Activated CD8-positive, alpha-beta memory T cell treated with anti-CD3 and anti-CD28 coated beads, Interleukin-2, amount 50 U/mL, for 24 hours (primary cell): Measurements from ENCODE around the gene GMPPA.

Source experiments
- DNase-seq: peaks from one replicate; pipeline ENCODE4 v3.0.0-alpha.2; 2020; ENCODE audit errors: extremely low read depth

Gene GMPPA

GRCh38 chr2:219486380-219486959, 12.2 kb upstream of the GMPPA start:
- DNase-seq, result no peak

GRCh38 chr2:219488149-219488843, 10.4 kb upstream of the GMPPA start:
- DNase-seq, result no peak

DNA sequence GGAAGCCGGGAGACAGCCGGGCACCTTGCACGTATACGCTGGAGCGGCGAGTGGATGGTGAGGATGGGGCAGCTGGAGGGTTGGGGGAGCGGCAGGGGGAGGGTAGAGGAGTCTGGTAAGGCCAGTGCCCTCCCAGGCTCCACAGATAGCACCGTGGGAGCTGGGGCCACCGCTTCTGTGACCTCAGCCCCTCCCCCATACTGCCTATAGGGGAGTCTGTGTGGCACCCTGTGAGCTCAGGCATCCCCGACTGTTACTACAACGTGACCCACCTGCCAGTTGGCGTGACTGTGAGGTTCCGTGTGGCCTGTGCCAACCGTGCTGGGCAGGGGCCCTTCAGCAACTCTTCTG, 9.9 kb upstream of the GMPPA start:
- no peak for DNase-seq

DNA sequence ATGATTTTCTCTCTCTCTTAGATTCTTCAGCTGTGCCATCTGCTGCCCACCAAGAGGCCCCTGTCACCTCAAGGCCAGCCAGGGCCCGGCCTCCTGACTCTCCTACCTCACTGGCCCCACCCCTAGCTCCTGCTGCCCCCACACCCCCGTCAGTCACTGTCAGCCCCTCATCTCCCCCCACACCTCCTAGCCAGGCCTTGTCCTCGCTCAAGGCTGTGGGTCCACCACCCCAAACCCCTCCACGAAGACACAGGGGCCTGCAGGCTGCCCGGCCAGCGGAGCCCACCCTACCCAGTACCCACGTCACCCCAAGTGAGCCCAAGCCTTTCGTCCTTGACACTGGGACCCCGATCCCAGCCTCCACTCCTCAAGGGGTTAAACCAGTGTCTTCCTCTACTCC, 9.4 kb upstream of the GMPPA start:
- no peak for DNase-seq

GRCh38 chr2:219490186-219490585, 8.5 kb upstream of the GMPPA start:
- DNase-seq, result no peak

DNA sequence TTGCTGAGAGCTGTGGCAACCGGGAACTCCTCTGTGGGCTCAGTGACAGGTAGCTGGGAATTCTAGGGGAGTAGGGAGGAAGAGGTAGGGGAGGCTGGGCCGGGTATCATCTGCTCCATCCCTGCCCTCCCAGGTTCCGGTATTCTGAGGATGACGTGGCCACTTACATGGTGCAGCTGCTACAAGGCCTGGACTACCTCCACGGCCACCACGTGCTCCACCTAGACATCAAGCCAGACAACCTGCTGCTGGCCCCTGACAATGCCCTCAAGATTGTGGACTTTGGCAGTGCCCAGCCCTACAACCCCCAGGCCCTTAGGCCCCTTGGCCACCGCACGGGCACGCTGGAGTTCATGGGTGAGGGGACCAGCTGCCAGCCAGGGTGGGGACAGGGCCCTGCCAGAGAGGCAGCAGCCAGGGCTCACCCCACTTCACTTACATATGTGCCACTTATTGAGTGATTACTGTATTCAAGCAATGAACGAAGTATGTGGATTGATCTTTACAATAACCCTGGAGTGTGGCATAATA, 8.0 kb upstream of the GMPPA start:
- DNase-seq, result no peak

GRCh38 chr2:219491278-219491963, 7.3 kb upstream of the GMPPA start:
- no peak for DNase-seq

DNA sequence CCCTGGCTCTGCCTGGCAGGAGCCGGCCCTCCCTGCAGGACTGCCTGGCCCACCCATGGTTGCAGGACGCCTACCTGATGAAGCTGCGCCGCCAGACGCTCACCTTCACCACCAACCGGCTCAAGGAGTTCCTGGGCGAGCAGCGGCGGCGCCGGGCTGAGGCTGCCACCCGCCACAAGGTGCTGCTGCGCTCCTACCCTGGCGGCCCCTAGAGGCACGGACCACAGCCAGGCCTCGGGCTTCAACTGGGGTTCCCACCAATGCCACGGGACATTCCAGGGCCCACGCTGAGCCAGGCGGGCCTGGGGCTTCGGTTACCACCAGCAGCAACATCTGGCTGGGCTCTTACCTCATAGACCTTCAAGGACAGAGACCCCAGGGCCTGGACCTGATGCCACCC, 6.1 kb upstream of the GMPPA start:
- no peak for DNase-seq

DNA sequence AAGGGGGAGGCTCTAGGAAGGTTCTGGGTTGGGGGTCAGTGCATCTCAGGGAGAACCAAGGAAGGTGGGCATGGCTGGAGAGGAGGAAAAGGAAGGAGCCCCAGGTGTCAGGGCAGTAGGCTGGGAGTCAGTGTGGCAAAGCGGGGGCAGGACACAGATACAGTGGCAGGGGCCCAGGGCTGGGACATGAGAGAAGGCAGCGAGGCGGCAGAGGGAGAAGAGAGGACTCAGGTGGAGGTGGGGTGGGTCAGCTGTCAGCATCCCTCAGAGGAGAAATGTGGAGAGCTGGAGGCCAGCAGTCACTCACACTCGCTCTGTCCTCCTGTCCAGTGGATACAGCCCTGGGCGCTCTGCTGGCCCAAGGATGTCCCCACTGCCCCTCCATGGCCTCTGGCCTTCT, 5.6 kb upstream of the GMPPA start:
- no peak for DNase-seq

DNA sequence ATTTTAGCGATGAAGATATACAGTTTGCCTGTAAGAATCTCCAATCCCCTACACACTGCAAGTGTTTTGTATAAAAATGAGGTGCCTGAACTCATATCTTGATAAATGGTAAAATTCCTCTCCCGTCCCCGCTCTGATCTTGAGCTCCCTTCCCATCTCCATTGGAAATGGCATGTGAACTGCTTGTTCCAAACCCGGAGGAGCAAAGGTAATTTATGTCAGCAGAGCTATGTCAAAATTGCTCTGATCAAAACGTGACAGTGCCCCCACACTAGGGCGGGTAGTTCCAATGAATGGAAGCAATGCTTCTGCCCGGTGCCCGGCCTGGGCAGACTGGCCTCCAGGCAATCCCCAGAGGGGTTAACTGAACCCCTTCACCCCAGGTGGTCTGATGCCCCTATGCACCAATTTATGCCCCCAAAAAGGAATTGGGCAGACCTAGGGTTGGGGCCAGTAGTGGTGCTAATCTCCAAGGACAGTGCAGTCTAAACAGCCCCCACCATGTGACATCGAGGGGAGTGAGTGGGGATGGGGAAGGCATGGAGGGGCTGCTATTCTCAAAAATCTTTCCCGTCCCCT, 3.6 kb upstream of the GMPPA start:
- DNase-seq, result no peak

- DNase-seq, result no peak
Measured at GRCh38 chr2:219495531-219496122, 3.1 kb upstream of the GMPPA start.

DNA sequence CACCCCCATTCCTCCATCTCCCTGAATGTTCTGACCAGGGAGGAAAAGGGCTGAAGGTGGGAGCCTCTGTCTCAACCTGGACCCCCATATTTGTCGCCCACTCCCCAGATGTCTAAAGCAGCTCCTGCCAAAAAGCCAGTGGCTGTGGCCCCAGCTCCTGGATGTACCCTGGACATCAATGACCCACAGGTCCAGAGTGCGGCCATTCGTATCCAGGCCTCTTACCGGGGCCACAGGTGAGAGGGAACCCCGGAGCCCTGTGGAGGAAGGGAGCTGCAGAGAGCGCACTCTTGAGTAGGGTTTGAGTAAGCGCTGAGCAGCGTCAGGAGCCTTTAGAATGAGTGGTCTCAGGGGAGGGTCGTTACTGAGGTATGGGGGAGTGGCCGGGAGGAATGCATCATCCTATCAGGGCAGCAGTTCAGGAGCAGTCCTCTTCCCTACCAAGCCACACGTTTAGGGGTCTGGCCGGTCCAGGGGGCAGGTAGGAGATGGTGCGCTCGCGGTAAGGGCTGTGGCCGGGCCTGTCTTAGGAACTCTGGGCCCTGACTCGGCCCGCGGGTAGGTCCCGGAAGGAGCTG, 2.4 kb upstream of the GMPPA start:
- DNase-seq, result no peak

GRCh38 chr2:219496825-219497494, 1.7 kb upstream of the GMPPA start:
- no peak for DNase-seq

DNA sequence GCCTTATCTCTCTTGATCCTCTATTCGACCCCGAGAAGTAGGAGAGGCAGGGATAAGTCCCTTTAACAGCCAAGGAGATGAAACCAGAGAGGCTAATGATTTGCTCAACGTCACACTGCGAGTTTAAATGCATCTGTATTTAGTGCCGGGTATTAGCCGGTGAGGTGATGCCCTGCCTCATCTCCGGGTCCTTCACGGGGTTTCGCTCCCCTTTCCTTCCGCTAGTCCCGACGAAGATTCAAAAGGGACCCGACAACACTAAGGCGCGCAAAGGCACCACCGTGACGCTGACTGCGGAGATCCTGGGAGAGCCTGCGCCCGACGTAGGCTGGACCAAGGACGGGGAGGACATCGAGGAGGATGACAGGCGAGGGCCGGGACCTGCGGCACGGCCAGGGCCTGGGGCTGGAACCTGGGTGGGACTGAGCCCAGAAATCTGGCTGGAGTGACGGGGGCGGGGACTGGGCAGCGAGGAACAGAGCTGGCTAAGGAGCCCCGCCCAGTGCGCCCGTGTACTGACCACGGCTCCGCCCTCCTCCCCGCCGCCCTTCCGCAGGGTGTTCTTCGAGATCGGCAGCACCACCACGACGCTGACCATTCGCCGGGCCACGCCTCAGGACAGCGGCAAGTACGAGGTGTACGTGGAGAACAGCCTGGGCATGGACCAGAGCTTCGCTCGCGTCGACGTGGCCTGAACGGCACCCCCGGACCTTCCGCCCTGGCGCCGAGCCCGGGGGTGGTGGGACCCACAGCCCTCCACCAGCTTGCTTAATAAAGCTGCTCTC, 1.0 kb upstream of the GMPPA start:
- DNase-seq, result no peak

DNA sequence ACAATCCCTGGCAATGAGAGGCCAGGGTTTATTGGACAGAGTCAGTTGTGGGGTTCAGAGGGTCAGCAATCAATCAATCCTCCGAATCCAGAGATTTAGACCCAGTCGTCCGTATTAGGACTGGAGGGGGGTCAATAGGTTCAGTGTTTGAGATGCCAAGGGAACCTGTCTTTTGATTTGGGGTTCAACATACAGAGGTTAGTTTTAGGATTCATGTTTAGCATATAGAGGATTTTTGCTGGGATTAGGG, 292 bp downstream of the GMPPA start:
- no peak for DNase-seq

DNA sequence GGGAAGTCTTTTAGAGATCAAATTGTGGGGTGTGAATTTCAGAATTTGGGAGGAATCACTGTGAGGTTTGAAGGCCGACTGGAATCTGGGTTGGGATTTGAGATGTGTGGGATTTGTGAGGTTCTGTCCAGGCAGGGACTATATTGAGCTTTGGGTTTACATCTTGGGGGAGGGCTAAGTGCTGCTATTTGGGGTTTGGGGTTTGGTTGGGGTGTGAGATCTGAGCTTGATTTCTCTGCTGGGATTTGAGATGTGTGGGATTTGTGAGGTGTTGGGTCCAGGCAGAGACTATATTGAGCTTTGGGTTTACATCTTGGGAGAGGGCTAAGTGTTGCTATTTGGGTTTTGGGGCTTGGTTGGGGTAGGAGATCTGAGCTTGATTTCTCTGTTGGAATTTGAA, 864 bp downstream of the GMPPA start:
- no peak for DNase-seq

GRCh38 chr2:219500135-219500534, 1.4 kb downstream of the GMPPA start:
- DNase-seq, result no peak

DNA sequence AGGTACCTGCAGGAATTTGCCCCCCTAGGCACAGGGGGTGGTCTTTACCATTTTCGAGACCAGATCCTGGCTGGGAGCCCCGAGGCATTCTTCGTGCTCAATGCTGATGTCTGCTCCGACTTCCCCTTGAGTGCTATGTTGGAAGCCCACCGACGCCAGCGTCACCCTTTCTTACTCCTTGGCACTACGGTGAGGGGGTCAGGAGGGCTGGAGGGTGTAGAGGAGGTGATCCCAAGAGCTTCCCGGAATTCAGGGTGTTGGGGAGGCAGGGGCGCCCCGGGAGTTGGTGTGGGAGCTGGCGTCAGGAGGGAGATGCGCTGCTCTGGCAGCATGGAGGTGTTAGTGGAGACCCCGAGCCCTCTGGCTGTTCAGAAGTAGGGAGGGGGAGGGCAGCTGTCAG, 3.2 kb downstream of the GMPPA start:
- DNase-seq, result no peak

GRCh38 chr2:219502618-219503017, 3.9 kb downstream of the GMPPA start:
- DNase-seq, result no peak

DNA sequence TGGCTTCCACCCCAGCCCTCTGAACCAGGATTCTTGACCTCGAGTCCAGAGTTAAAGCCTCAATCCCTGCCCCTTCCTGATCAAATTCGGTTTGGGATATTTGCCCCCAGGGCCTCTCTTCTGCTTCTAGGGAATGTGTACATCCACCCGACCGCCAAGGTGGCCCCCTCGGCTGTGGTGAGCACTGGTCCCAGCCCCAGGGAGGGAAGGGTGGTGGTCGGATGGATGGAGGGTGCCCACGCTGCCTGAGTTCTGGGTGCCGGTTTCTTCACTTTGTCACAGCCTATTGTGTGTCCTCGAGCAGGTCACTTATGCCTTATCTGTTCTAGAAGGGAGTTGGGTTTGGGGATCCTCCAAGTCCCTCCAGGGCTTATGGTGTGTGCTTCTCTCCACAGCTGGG, 6.9 kb downstream of the GMPPA start:
- no peak for DNase-seq

DNA sequence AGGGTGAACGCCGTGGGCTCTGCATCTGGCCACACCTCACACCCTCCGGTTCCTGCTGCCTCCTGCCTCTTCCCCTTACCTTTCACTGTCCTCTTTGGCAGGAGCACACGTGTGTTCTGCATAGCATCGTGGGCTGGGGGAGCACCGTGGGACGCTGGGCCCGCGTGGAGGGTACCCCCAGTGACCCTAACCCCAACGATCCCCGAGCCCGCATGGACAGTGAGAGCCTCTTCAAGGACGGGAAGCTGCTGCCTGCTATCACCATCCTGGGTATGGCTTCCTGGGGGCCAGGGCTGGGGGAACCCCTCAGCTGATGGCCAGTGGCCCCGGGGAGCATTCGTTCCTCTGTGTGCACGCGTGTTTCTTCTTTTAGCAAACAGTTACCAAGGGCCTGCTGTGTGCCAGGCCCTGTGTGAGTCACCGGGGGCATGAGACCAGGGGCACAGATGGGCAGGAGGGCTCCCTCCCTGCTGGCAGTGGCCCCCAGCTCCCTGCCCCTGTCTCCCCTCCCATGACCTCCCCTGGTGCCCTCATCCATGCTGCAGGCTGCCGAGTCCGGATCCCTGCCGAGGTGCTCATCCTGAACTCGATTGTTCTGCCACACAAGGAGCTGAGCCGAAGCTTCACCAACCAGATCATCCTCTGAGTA, 7.6 kb downstream of the GMPPA start:
- DNase-seq, result no peak
